NT2/D1 (cell line): Measurements from ENCODE around the gene MYF5.

Experiments
- SUZ12 ChIP-seq: IDR thresholded peaks from 2 replicates; pipeline ENCODE4 v1.6.1; 2011; ENCODE audit not compliant: insufficient read length, insufficient read depth; ENCODE audit errors: extremely low read depth
- ZNF274 ChIP-seq: IDR thresholded peaks from 2 replicates; pipeline ENCODE4 v1.6.1; 2011; ENCODE audit warnings: mild to moderate bottlenecking, low read depth, low read length

DNA sequence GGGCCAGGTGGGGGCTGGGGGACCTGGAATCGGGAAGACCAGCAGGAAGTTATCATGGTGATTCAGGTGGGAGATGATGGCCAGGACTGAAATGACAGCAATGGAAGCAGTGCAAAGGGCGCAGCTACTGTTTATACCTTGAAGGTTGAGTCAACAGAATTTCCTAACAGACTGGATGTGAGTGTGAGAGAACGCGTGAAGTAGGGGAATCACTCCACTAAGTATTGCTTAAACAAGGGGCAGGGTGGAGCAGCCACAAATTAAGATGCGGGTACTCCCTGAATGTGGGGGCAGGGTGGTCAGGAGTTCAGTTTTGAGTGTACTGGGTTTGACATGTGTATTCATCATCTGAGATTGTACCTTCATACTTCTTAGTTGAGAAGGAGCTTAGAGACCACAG, 45.1 kb downstream of the MYF5 start:
- no peak for TF ChIP-seq SUZ12
- TF ChIP-seq ZNF274 = no peak
